HepG2 (cell line): ENCODE measurements around the gene ELMOD3. TPM values are rescaled to one million over a fixed set of nuclear protein-coding genes. Genes with fewer than 3 reads are reported as not detected.

ENCODE experiments used
- GATAD1 ChIP-seq: IDR thresholded peaks from 2 replicates; pipeline ENCODE4 v1.6.1; 2016; ENCODE audit warnings: missing genetic modification reagents, missing compliant biosample characterization
- MED13 ChIP-seq: sonication (generic); formaldehyde crosslinking; IDR thresholded peaks from 2 replicates; pipeline ENCODE4 v1.5.0; 2020; ENCODE audit warnings: missing genetic modification reagents
- RERE ChIP-seq: IDR thresholded peaks from 2 replicates; pipeline ENCODE4 v1.6.1; 2016; ENCODE audit warnings: low read depth, missing genetic modification reagents, missing compliant biosample characterization
- SCMH1 ChIP-seq: sonication (generic); formaldehyde crosslinking; IDR thresholded peaks from 2 replicates; pipeline ENCODE4 v1.9.0; 2021; ENCODE audit warnings: missing genetic modification reagents, mild to moderate bottlenecking, borderline replicate concordance
- SMARCC2 ChIP-seq: fragments of 450-650 bp; IDR thresholded peaks from 2 replicates; pipeline ENCODE4 v1.6.1; 2017; ENCODE audit warnings: antibody characterized with exemption, mild to moderate bottlenecking
- TCF7 ChIP-seq: sonication (generic); IDR thresholded peaks from 2 replicates; pipeline ENCODE4 v1.6.1; 2016; ENCODE audit warnings: antibody characterized with exemption, low read depth
- ZNF12 ChIP-seq: sonication (generic); formaldehyde crosslinking; IDR thresholded peaks from 2 replicates; pipeline ENCODE4 v1.5.0; 2020; ENCODE audit warnings: missing genetic modification reagents
- ZNF30 ChIP-seq: sonication (generic); formaldehyde crosslinking; IDR thresholded peaks from 2 replicates; pipeline ENCODE4 v1.5.0; 2020; ENCODE audit warnings: mild to moderate bottlenecking, missing genetic modification reagents
- polyA plus RNA-seq, 8 experiments: library from polyadenylated mRNA; depleted of rRNA in 3 of 8; stranded (reverse) in 7 of 8; unstranded in 1 of 8; fragments of >200 nt; fragmentation: Illumina TruSeq in 4 of 8; extraction: Trizol in 4 of 8; gene quantifications; 2 replicates each; pipeline versions ENCODE4 v1.2.1 to v1.2.3, GENCODE V29; 2011 to 2016; ENCODE audit warnings: low read depth in 4 of 8, missing spikeins in 1 of 8, mixed read lengths in 1 of 8; ENCODE audit not compliant: insufficient read depth in 1 of 8
- total RNA-seq, 5 experiments: library from RNA; depleted of rRNA; stranded (reverse); fragments of >200 nt; fragmentation: Illumina TruSeq; extraction: Trizol; gene quantifications; 2 replicates each; pipeline ENCODE4 v1.2.3, GENCODE V29; 2016; ENCODE audit warnings: low read depth in 1 of 5
- TF ChIP-seq, protein P1 (sequence below), 2 experiments: fragments of 450-650 bp in 1 of 2; sonication (generic) in 1 of 2; formaldehyde crosslinking in 1 of 2; IDR thresholded peaks; 2 replicates each; pipeline versions ENCODE4 v1.6.1 to v1.8.0; 2016 to 2022; ENCODE audit warnings: antibody characterized with exemption in 1 of 2, mild to moderate bottlenecking in 1 of 2, missing genetic modification reagents in 1 of 2
- TF ChIP-seq, protein P2 (sequence below): sonication (generic); formaldehyde crosslinking; IDR thresholded peaks from 2 replicates; pipeline ENCODE4 v1.8.0; 2022; ENCODE audit warnings: missing genetic modification reagents, mild to moderate bottlenecking, moderate library complexity, borderline replicate concordance

Gene ELMOD3
- total and polyA plus RNA-seq, 2 of the 13 experiments (the other 11 are each of a cell fraction or from before 2014, with no cell fraction given): 13.3 to 19.5 TPM

- TF ChIP-seq, protein P1, sequence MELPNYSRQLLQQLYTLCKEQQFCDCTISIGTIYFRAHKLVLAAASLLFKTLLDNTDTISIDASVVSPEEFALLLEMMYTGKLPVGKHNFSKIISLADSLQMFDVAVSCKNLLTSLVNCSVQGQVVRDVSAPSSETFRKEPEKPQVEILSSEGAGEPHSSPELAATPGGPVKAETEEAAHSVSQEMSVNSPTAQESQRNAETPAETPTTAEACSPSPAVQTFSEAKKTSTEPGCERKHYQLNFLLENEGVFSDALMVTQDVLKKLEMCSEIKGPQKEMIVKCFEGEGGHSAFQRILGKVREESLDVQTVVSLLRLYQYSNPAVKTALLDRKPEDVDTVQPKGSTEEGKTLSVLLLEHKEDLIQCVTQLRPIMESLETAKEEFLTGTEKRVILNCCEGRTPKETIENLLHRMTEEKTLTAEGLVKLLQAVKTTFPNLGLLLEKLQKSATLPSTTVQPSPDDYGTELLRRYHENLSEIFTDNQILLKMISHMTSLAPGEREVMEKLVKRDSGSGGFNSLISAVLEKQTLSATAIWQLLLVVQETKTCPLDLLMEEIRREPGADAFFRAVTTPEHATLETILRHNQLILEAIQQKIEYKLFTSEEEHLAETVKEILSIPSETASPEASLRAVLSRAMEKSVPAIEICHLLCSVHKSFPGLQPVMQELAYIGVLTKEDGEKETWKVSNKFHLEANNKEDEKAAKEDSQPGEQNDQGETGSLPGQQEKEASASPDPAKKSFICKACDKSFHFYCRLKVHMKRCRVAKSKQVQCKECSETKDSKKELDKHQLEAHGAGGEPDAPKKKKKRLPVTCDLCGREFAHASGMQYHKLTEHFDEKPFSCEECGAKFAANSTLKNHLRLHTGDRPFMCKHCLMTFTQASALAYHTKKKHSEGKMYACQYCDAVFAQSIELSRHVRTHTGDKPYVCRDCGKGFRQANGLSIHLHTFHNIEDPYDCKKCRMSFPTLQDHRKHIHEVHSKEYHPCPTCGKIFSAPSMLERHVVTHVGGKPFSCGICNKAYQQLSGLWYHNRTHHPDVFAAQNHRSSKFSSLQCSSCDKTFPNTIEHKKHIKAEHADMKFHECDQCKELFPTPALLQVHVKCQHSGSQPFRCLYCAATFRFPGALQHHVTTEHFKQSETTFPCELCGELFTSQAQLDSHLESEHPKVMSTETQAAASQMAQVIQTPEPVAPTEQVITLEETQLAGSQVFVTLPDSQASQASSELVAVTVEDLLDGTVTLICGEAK (IDR thresholded peaks at IDR 0.05): no peak
- TF ChIP-seq, protein P1 (CRISPR knock-in tag; IDR thresholded peaks at IDR 0.05): peak; percentile 42; the same call in 1 of the 2 replicates
- TF ChIP-seq TCF7: peak; percentile 85
- no peak for TF ChIP-seq ZNF30 (CRISPR knock-in tag)
- TF ChIP-seq MED13 (CRISPR knock-in tag): peak; percentile 92
- peak; percentile 99 for TF ChIP-seq ZNF12
- peak; percentile 85 for TF ChIP-seq SMARCC2
- TF ChIP-seq GATAD1 (CRISPR knock-in tag): peak; percentile 75; the same call in 1 of the 2 replicates
- peak; percentile 96 for TF ChIP-seq RERE
- TF ChIP-seq, protein P2, sequence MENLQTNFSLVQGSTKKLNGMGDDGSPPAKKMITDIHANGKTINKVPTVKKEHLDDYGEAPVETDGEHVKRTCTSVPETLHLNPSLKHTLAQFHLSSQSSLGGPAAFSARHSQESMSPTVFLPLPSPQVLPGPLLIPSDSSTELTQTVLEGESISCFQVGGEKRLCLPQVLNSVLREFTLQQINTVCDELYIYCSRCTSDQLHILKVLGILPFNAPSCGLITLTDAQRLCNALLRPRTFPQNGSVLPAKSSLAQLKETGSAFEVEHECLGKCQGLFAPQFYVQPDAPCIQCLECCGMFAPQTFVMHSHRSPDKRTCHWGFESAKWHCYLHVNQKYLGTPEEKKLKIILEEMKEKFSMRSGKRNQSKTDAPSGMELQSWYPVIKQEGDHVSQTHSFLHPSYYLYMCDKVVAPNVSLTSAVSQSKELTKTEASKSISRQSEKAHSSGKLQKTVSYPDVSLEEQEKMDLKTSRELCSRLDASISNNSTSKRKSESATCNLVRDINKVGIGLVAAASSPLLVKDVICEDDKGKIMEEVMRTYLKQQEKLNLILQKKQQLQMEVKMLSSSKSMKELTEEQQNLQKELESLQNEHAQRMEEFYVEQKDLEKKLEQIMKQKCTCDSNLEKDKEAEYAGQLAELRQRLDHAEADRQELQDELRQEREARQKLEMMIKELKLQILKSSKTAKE (CRISPR knock-in tag): peak; percentile 99
- no peak for TF ChIP-seq SCMH1
Measured at GRCh38 chr2:85421260-85422071, 66.9 kb downstream of the ELMOD3 start (continued).
